ENCODE results near the gene KRT84.

KRT84 gene

DNA sequence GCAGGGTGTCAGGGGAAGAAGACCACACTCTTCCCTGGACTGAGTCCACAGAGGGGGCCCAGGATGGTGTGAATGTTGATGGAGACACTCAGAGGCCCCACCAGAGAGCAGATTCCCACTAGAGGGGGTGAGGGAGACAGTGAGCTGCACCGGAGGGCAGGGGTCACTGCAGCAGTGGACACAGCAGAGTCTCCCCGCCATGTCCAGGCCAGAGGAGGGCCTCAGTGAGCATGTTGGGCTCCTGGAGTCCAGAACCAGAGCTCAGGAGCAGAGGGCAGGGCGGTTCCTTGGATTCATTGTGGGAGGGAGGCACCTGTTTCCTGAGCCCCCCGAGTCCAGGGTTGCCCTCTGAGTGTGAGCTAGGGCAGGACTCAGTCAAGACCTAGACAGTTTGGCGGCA, 22.5 kb upstream of the KRT84 start:
- H3K27ac ChIP-seq (ENCODE audit: low read depth, low read length), result no peak overlapping the region
- H3K36me3 ChIP-seq (ENCODE audit: insufficient read depth, low read length), result no peaks in the 10 kb centered on the region
- peaks cover 0 to 4% of the 10 kb centered on the region in 2 donors for H3K27me3 ChIP-seq (ENCODE audit: control insufficient read depth in 1 of 2, insufficient read depth in 2 of 2, low read length in 2 of 2)
- no peak overlapping the region for H3K4me3 ChIP-seq (ENCODE audit: low read depth in 1 of 2, low read length in 2 of 2)
- H3K9me3 ChIP-seq (ENCODE audit: low read length), result no peaks in the 10 kb centered on the region
- no peak overlapping the region for H3K9ac ChIP-seq (ENCODE audit: low read length)
- peaks cover 6% of the 10 kb centered on the region for H3K4me1 ChIP-seq (ENCODE audit: insufficient read depth, low read length)

DNA sequence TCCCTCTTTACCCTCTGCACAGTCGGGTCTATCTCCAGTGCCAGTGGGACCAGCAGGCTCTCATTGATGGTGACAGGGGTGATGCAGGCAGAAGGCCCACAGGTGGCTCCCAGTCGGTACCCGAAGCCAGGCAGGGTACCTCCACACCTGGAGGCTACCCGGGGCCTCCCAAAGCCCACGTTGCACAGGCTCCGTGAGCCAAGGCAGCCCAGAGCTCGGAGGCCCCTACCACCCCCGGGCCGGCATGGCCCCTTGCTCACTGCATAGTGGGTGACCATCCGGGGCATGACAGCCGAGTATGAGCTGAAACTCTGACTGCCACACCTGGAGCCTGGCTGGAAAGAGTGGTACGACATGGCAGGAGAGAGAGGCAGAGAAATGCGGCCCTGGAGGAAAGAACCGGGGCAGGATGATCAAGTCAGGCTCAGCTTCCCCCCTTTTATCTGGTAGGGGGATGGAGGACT, 20.5 kb upstream of the KRT84 start, which contains the start of gene KRT82:
Gene KRT82 (minus strand): TSS at position 414 of the 464 bp plus-strand sequence. CDS start 58 bp downstream, at position 356.
- H3K4me3 ChIP-seq (ENCODE audit: low read depth in 1 of 2, low read length in 2 of 2), result no peak within 1 kb of the TSS
- no peak within 1 kb of the TSS for H3K9ac ChIP-seq (ENCODE audit: low read length)
- H3K9me3 ChIP-seq (ENCODE audit: low read length), result no peaks in the 10 kb centered on the region
- peaks cover 0 to 4% of the 10 kb centered on the region in 2 donors for H3K27me3 ChIP-seq (ENCODE audit: control insufficient read depth in 1 of 2, insufficient read depth in 2 of 2, low read length in 2 of 2)
- H3K4me1 ChIP-seq (ENCODE audit: insufficient read depth, low read length), result peaks cover 2% of the 10 kb centered on the region
- H3K36me3 ChIP-seq (ENCODE audit: insufficient read depth, low read length), result no peaks in the 10 kb centered on the region
- no peak within 1 kb of the TSS for H3K27ac ChIP-seq (ENCODE audit: low read depth, low read length)

DNA sequence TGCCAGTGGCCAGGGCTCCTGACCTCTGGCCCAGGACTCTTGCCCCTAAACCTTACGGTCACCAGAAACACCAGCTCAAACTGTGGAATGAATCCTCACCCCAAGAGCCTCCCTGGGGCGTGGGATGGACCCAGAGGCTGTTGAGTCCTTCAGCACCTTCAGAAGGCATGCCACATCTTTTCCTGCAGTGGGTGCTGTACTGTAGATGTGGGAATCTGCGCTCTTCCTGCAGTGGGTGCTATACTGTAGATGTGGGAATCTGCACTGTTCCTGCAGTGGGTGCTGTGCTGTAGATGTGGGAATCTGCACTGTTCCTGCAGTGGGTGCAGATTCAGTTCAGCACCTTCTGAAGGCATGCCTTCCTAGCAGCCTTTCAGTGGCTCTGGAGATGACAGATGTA, 19.5 kb upstream of the KRT84 start:
- no peak overlapping the region for H3K27ac ChIP-seq (ENCODE audit: low read depth, low read length)
- H3K9ac ChIP-seq (ENCODE audit: low read length), result no peak overlapping the region
- H3K36me3 ChIP-seq (ENCODE audit: insufficient read depth, low read length), result no peaks in the 10 kb centered on the region
- no peaks in the 10 kb centered on the region for H3K4me1 ChIP-seq (ENCODE audit: insufficient read depth, low read length)
- no peaks in the 10 kb centered on the region for H3K9me3 ChIP-seq (ENCODE audit: low read length)
- no peak overlapping the region for H3K4me3 ChIP-seq (ENCODE audit: low read depth in 1 of 2, low read length in 2 of 2)
- peaks cover 0 to 4% of the 10 kb centered on the region in 2 donors for H3K27me3 ChIP-seq (ENCODE audit: control insufficient read depth in 1 of 2, insufficient read depth in 2 of 2, low read length in 2 of 2)

DNA sequence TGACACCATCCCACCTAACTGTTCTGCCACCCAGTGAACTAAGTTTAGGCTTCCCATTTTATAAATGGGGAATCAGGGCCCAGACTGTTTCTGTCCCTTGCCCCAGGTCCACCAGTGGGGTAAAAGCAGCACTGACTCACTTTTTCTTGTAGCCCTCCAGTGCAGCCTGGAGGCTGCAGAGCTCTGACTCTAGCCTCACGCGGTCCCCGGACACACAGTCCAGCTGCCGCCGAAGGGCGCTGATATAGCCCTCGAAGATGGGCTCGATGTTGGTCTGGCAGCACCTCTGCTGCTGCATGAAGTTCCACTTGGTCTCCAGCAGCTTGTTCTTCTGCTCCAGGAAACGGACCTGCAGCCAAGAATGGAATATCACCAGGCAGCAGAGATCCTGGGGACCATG, 18.1 kb upstream of the KRT84 start:
- Histone ChIP-seq H3K9ac (ENCODE audit: low read length) (no peak overlapping the region), H3K27ac (ENCODE audit: low read depth, low read length) (no peak overlapping the region), H3K9me3 (ENCODE audit: low read length) (no peaks in the 10 kb centered on the region), H3K4me1 (ENCODE audit: insufficient read depth, low read length) (no peaks in the 10 kb centered on the region), H3K27me3 (ENCODE audit: control insufficient read depth in 1 of 2, insufficient read depth in 2 of 2, low read length in 2 of 2) (peaks cover 0 to 4% of the 10 kb centered on the region in 2 donors), H3K36me3 (ENCODE audit: insufficient read depth, low read length) (no peaks in the 10 kb centered on the region), H3K4me3 (ENCODE audit: low read depth in 1 of 2, low read length in 2 of 2) (no peak overlapping the region)

DNA sequence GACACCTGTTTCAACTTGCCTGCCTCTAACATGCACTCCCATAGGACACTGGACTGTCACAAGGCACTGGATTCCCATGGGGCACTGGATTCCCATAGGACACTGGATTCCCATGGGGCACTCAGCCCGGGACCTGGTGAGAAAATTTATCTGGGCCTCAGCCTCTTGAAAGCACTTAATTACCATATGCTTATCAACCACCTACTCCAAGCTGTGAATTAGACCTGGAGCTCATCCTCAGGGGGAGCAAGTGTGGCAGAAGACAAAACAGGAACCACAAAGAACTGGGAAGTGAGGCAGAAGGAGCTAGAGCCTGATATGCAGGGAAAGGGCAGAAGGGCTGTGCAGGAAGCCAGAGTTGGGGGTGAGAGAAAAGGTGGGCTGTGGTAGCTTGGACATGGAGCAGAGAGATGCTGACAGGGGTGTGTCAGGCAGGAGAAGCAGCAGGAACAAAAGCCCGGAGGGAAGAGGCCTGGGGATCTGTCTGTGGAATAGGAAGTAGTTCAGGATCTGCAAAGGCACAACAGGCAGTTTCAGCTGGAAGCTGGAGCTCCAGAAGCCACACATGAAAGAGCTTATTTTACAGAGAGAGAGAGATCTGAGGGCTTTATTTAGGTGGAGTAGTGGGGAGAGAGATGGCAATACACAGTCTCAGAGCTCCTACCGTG, 17.6 kb upstream of the KRT84 start:
- Histone ChIP-seq H3K36me3 (ENCODE audit: insufficient read depth, low read length) (no peaks in the 10 kb centered on the region), H3K27me3 (ENCODE audit: control insufficient read depth in 1 of 2, insufficient read depth in 2 of 2, low read length in 2 of 2) (peaks cover 0 to 4% of the 10 kb centered on the region in 2 donors), H3K9me3 (ENCODE audit: low read length) (no peaks in the 10 kb centered on the region), H3K4me1 (ENCODE audit: insufficient read depth, low read length) (no peaks in the 10 kb centered on the region), H3K4me3 (ENCODE audit: low read depth in 1 of 2, low read length in 2 of 2) (no peak overlapping the region), H3K9ac (ENCODE audit: low read length) (no peak overlapping the region), H3K27ac (ENCODE audit: low read depth, low read length) (no peak overlapping the region)

DNA sequence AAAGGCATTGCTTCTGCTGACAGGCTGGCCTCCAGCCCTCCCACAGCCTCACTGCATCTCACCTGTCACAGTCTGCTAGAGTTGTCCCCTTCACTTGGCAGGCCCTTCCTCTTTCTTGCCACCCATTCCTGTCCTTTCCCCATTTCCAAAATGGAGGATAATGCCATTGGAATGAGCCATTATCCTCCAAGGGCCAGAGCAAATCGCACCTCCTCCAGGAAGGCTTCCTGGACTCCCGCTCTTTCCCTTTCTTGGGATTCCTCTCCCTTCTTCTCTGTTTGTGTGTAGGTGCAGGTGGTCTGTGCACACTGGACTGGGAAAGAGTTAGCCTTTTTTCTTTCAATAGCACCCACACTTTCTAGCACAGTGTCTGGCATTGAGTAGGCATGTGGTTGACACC, 16.9 kb upstream of the KRT84 start:
- H3K9ac ChIP-seq (ENCODE audit: low read length), result no peak overlapping the region
- H3K27ac ChIP-seq (ENCODE audit: low read depth, low read length), result no peak overlapping the region
- H3K4me3 ChIP-seq (ENCODE audit: low read depth in 1 of 2, low read length in 2 of 2), result no peak overlapping the region
- peaks cover 0 to 4% of the 10 kb centered on the region in 2 donors for H3K27me3 ChIP-seq (ENCODE audit: control insufficient read depth in 1 of 2, insufficient read depth in 2 of 2, low read length in 2 of 2)
- no peaks in the 10 kb centered on the region for H3K36me3 ChIP-seq (ENCODE audit: insufficient read depth, low read length)
- H3K9me3 ChIP-seq (ENCODE audit: low read length), result no peaks in the 10 kb centered on the region
- H3K4me1 ChIP-seq (ENCODE audit: insufficient read depth, low read length), result no peaks in the 10 kb centered on the region

DNA sequence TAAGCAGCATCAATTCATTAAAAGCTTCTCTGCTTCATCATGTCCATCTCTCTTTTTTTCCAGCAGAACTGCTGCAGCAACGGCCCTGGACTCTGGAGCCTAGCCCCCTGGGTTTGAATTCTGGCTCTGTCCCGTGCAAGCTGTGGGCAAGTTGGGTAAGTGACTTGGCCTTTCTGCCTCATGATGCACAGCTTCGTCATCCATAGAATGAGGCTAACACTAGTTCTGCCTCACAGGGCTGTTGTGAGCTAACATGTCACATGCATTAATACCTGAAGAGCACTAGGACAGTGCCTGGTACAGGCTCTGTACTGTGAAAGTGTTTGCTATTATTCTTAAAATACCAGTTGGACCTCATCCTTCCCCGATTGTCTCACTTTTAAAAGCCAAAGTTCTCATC, 16.5 kb upstream of the KRT84 start:
- Histone ChIP-seq H3K4me3 (ENCODE audit: low read depth in 1 of 2, low read length in 2 of 2) (no peak overlapping the region), H3K9ac (ENCODE audit: low read length) (no peak overlapping the region), H3K27me3 (ENCODE audit: control insufficient read depth in 1 of 2, insufficient read depth in 2 of 2, low read length in 2 of 2) (peaks cover 0 to 4% of the 10 kb centered on the region in 2 donors), H3K36me3 (ENCODE audit: insufficient read depth, low read length) (no peaks in the 10 kb centered on the region), H3K9me3 (ENCODE audit: low read length) (no peaks in the 10 kb centered on the region), H3K4me1 (ENCODE audit: insufficient read depth, low read length) (no peaks in the 10 kb centered on the region), H3K27ac (ENCODE audit: low read depth, low read length) (no peak overlapping the region)

- no peaks in the 10 kb centered on the region for H3K4me1 ChIP-seq (ENCODE audit: insufficient read depth, low read length)
- H3K36me3 ChIP-seq (ENCODE audit: insufficient read depth, low read length), result no peaks in the 10 kb centered on the region
- no peak overlapping the region for H3K4me3 ChIP-seq (ENCODE audit: low read depth in 1 of 2, low read length in 2 of 2)
- H3K9ac ChIP-seq (ENCODE audit: low read length), result no peak overlapping the region
- H3K27ac ChIP-seq (ENCODE audit: low read depth, low read length), result no peak overlapping the region
- H3K9me3 ChIP-seq (ENCODE audit: low read length), result no peaks in the 10 kb centered on the region
- peaks cover 0 to 4% of the 10 kb centered on the region in 2 donors for H3K27me3 ChIP-seq (ENCODE audit: control insufficient read depth in 1 of 2, insufficient read depth in 2 of 2, low read length in 2 of 2)
Observed at GRCh38 chr12:52401526-52401925, 16.1 kb upstream of the KRT84 start.

DNA sequence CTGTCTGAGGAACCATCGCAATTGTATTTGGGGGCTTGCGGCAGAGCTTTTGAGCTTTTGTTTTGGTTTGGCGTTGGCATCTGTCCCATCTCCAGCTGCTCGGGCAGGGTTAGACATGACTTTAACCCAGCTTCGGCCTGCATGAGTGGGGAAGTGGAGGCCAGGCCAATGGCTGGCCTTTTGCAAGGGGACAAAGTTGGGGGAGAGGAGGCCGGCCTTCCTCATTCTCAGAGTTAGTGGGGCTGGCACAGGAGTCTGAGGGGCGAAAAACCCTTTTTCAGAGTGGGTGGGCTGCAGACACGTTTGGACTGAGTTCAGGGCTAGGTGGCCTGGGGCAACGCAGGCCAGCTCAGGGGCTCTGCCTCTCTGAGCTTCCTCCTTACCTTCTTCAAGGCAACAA, 15.5 kb upstream of the KRT84 start:
- Histone ChIP-seq H3K36me3 (ENCODE audit: insufficient read depth, low read length) (no peaks in the 10 kb centered on the region), H3K27ac (ENCODE audit: low read depth, low read length) (no peak overlapping the region), H3K4me1 (ENCODE audit: insufficient read depth, low read length) (no peaks in the 10 kb centered on the region), H3K4me3 (ENCODE audit: low read depth in 1 of 2, low read length in 2 of 2) (no peak overlapping the region), H3K9me3 (ENCODE audit: low read length) (no peaks in the 10 kb centered on the region), H3K27me3 (ENCODE audit: control insufficient read depth in 1 of 2, insufficient read depth in 2 of 2, low read length in 2 of 2) (peaks cover 0 to 4% of the 10 kb centered on the region in 2 donors), H3K9ac (ENCODE audit: low read length) (no peak overlapping the region)

- Histone ChIP-seq H3K36me3 (ENCODE audit: insufficient read depth, low read length) (no peaks in the 10 kb centered on the region), H3K9me3 (ENCODE audit: low read length) (no peaks in the 10 kb centered on the region), H3K27me3 (ENCODE audit: control insufficient read depth in 1 of 2, insufficient read depth in 2 of 2, low read length in 2 of 2) (peaks cover 0 to 4% of the 10 kb centered on the region in 2 donors), H3K4me3 (ENCODE audit: low read depth in 1 of 2, low read length in 2 of 2) (no peak overlapping the region), H3K4me1 (ENCODE audit: insufficient read depth, low read length) (no peaks in the 10 kb centered on the region), H3K9ac (ENCODE audit: low read length) (no peak overlapping the region), H3K27ac (ENCODE audit: low read depth, low read length) (no peak overlapping the region)
Observed at GRCh38 chr12:52399756-52400155, 14.3 kb upstream of the KRT84 start.

DNA sequence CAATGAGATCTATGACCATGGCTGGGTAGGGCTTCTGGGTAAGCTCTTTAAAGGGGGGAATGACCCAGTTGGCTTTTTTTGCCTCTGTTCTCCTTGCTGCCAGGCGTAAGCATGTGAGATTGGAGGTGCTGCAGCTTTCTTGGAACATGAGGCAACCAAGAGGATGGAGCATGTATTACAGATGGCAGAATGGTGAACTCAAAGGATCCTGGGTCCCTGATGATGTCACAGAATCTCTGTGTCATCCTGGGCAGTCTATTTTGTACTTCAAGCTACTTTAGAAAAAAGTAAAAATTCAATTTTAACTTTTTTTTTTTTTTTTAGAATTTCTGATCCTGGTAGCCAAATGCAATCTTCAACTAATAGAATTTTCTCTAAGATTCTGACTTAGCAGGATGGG, 12.7 kb upstream of the KRT84 start:
- Histone ChIP-seq H3K27me3 (ENCODE audit: control insufficient read depth in 1 of 2, insufficient read depth in 2 of 2, low read length in 2 of 2) (no peaks in the 10 kb centered on the region), H3K27ac (ENCODE audit: low read depth, low read length) (no peak overlapping the region), H3K36me3 (ENCODE audit: insufficient read depth, low read length) (no peaks in the 10 kb centered on the region), H3K4me1 (ENCODE audit: insufficient read depth, low read length) (no peaks in the 10 kb centered on the region), H3K9ac (ENCODE audit: low read length) (no peak overlapping the region), H3K4me3 (ENCODE audit: low read depth in 1 of 2, low read length in 2 of 2) (no peak overlapping the region), H3K9me3 (ENCODE audit: low read length) (no peaks in the 10 kb centered on the region)

DNA sequence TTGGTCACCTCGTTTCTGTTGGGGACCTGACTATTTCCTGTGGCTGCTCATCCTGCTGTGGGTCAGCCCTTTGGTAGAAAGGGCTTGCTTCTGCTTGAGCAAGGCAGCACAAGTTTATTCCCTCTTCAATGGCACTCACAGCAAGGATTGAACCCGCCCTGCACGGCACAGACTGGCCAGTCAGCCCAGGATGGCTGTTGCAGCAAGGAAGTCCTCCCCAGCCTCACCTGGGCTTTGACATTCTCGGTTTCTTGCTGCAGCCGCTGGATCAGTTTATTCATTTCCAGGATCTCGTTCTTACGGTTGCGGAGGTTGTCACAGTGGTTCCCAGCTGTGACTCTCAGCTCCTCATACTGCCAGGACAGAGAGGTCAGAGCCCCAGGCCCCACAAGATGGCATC, 11.2 kb upstream of the KRT84 start:
- Histone ChIP-seq H3K9ac (ENCODE audit: low read length) (no peak overlapping the region), H3K36me3 (ENCODE audit: insufficient read depth, low read length) (no peaks in the 10 kb centered on the region), H3K27me3 (ENCODE audit: control insufficient read depth in 1 of 2, insufficient read depth in 2 of 2, low read length in 2 of 2) (no peaks in the 10 kb centered on the region), H3K27ac (ENCODE audit: low read depth, low read length) (no peak overlapping the region), H3K9me3 (ENCODE audit: low read length) (no peaks in the 10 kb centered on the region), H3K4me3 (ENCODE audit: low read depth in 1 of 2, low read length in 2 of 2) (no peak overlapping the region), H3K4me1 (ENCODE audit: insufficient read depth, low read length) (peaks cover 2% of the 10 kb centered on the region)

All from muscle layer of colon (tissue), 2 donors.